Gastroesophageal sphincter (tissue), 3 donors: Measurements from ENCODE around the gene MYOM1.

Source experiments
- EP300 ChIP-seq: sonication (generic); formaldehyde crosslinking; IDR thresholded peaks from one replicate; pipeline ENCODE4 v1.6.1; 2017; ENCODE audit warnings: antibody characterized with exemption, mild to moderate bottlenecking
- POLR2A ChIP-seq, 2 donors: fragments of 450-650 bp; IDR thresholded peaks; one replicate each; pipeline ENCODE4 v1.6.1; 2017; ENCODE audit warnings: antibody characterized with exemption in 2 of 2, mild to moderate bottlenecking in 2 of 2, moderate library complexity in 1 of 2
- POLR2AphosphoS5 ChIP-seq: sonication (generic); formaldehyde crosslinking; IDR thresholded peaks from one replicate; pipeline ENCODE4 v1.6.1; 2017; ENCODE audit warnings: antibody characterized with exemption
- TF ChIP-seq, protein P1 (sequence below), 4 experiments: fragments of 200-600 bp in 2 of 4; fragments of 450-650 bp in 2 of 4; sonication (generic) in 1 of 4; IDR thresholded peaks; one replicate each; pipeline ENCODE4 v1.5.1; 2017 to 2019; ENCODE audit warnings: antibody characterized with exemption in 4 of 4, mild to moderate bottlenecking in 2 of 4, moderate library complexity in 2 of 4

DNA sequence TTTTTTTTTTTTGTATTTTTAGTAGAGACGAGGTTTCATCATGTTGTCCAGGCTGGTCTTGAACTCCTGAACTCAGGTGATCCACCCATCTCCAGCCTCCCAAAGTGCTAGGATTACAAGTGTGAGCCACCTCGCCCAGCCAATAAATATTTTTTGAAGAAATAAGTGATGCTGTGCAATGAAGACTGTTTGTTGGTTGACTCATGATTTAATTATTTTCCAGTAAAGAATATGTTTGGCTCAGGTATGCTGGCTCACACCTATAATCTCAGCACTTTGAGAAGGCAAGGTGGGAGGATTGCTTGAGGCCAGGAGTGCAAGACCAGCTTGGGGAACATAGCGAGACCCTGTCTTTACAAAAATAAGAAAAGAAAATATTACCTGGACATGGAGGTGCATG is 165.0 kb downstream of the MYOM1 start:
- TF ChIP-seq, protein P1, sequence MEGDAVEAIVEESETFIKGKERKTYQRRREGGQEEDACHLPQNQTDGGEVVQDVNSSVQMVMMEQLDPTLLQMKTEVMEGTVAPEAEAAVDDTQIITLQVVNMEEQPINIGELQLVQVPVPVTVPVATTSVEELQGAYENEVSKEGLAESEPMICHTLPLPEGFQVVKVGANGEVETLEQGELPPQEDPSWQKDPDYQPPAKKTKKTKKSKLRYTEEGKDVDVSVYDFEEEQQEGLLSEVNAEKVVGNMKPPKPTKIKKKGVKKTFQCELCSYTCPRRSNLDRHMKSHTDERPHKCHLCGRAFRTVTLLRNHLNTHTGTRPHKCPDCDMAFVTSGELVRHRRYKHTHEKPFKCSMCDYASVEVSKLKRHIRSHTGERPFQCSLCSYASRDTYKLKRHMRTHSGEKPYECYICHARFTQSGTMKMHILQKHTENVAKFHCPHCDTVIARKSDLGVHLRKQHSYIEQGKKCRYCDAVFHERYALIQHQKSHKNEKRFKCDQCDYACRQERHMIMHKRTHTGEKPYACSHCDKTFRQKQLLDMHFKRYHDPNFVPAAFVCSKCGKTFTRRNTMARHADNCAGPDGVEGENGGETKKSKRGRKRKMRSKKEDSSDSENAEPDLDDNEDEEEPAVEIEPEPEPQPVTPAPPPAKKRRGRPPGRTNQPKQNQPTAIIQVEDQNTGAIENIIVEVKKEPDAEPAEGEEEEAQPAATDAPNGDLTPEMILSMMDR (IDR thresholded peaks at IDR 0.05) = no peak
- TF ChIP-seq POLR2AphosphoS5 (no peak), POLR2A (IDR thresholded peaks at IDR 0.05) (no peak), EP300 (no peak)
